PFSK-1 (cell line): ENCODE results near the gene APOL4.

Experiments used
- POLR2AphosphoS5 ChIP-seq: IDR thresholded peaks from 2 replicates; pipeline ENCODE4 v1.6.1; 2012; ENCODE audit warnings: low read depth, mild to moderate bottlenecking, control low read depth, low read length, moderate library complexity
- SIN3A ChIP-seq: IDR thresholded peaks from 2 replicates; pipeline ENCODE4 v1.6.1; 2012; ENCODE audit warnings: mild to moderate bottlenecking, low read length, moderate library complexity, borderline replicate concordance; ENCODE audit not compliant: insufficient read depth
- TAF1 ChIP-seq: IDR thresholded peaks from 2 replicates; pipeline ENCODE4 v1.6.1; 2012; ENCODE audit warnings: low read length, control low read depth, borderline replicate concordance; ENCODE audit not compliant: insufficient read depth
- TF ChIP-seq, protein P1 (sequence below), 2 experiments: IDR thresholded peaks; 2 replicates each; pipeline versions ENCODE4 v1.6.1 to v1.8.0; 2011 to 2012; ENCODE audit warnings: low read depth in 2 of 2, low read length in 2 of 2, control low read depth in 1 of 2, inconsistent platforms in 1 of 2, mild to moderate bottlenecking in 1 of 2, moderate library complexity in 1 of 2; ENCODE audit not compliant: insufficient read depth in 1 of 2

DNA sequence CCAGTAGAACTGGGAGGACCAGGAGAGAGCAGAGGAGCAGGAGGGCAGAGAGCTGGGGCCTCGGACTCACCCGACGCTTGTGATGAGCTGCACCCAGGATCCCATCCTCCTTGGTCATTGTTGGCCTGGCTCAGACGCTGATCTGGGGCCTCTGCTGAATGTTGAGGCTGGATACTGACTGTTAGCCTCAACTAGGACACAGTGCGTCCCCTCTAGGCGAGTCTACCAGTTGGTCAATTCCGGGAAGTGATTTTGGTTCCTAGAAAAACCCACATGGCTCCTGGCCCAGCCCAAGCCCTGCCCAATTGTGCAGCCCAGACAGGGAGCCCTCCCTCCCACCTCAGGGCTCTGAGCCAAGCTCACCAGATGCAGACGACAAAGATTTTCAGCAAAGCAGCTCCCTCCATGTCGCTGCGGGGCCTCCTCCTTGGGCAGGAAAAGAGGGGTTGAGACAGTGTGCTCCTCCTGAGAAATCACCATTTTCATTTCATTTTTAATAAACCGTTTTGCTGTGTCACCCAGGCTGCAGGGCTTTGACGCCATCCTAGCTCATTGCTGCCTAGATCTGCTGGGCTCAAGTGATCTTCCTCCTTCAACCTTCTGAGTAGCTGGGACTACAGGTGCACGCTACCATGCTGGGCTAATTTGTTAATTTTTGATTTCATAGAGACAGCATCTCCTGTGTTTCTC, at the start of gene APOL4:
- TF ChIP-seq TAF1 (no peak), POLR2AphosphoS5 (no peak; the same call in 1 of the 2 replicates), SIN3A (no peak)
- TF ChIP-seq, protein P1, sequence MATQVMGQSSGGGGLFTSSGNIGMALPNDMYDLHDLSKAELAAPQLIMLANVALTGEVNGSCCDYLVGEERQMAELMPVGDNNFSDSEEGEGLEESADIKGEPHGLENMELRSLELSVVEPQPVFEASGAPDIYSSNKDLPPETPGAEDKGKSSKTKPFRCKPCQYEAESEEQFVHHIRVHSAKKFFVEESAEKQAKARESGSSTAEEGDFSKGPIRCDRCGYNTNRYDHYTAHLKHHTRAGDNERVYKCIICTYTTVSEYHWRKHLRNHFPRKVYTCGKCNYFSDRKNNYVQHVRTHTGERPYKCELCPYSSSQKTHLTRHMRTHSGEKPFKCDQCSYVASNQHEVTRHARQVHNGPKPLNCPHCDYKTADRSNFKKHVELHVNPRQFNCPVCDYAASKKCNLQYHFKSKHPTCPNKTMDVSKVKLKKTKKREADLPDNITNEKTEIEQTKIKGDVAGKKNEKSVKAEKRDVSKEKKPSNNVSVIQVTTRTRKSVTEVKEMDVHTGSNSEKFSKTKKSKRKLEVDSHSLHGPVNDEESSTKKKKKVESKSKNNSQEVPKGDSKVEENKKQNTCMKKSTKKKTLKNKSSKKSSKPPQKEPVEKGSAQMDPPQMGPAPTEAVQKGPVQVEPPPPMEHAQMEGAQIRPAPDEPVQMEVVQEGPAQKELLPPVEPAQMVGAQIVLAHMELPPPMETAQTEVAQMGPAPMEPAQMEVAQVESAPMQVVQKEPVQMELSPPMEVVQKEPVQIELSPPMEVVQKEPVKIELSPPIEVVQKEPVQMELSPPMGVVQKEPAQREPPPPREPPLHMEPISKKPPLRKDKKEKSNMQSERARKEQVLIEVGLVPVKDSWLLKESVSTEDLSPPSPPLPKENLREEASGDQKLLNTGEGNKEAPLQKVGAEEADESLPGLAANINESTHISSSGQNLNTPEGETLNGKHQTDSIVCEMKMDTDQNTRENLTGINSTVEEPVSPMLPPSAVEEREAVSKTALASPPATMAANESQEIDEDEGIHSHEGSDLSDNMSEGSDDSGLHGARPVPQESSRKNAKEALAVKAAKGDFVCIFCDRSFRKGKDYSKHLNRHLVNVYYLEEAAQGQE (IDR thresholded peaks at IDR 0.05; ENCODE audit: insufficient read depth in 1 of 2, low read depth in 2 of 2, low read length in 2 of 2): no peak
